Small intestine (tissue), 16 donors: Measurements from ENCODE around the gene HTRA1. TPM values are rescaled to one million over a fixed set of nuclear protein-coding genes. Genes with fewer than 3 reads are reported as not detected.

Experiments used
- DNase-seq, 2 donors: peaks; one replicate each; pipeline versions ENCODE4 v3.0.0 to v3.0.0-alpha.2; 2013
- FAIRE-seq: peaks from 2 replicates; lab custom pipeline; 2012; peaks lifted over from hg19 to GRCh38; lab: Jason Lieb, UNC
- H3K27ac ChIP-seq, 3 donors: one replicate each; pipeline ENCODE4 v1.5.1; 2013; ENCODE audit warnings: low read length in 2 of 3, mild to moderate bottlenecking in 2 of 3, control low read depth in 1 of 3, inconsistent platforms in 1 of 3, low read depth in 1 of 3, moderate library complexity in 1 of 3
- H3K27me3 ChIP-seq, 3 donors: one replicate each; pipeline ENCODE4 v1.6.1; 2013; ENCODE audit warnings: low read length in 3 of 3, inconsistent platforms in 1 of 3; ENCODE audit not compliant: control insufficient read depth in 3 of 3, insufficient read depth in 3 of 3
- H3K36me3 ChIP-seq, 3 donors: one replicate each; pipeline ENCODE4 v1.6.1; 2013; ENCODE audit warnings: low read length in 3 of 3, inconsistent platforms in 1 of 3, low read depth in 1 of 3, mild to moderate bottlenecking in 1 of 3, moderate library complexity in 1 of 3; ENCODE audit not compliant: control insufficient read depth in 3 of 3, insufficient read depth in 2 of 3
- H3K4me1 ChIP-seq, 3 donors: one replicate each; pipeline ENCODE4 v1.6.1; 2013; ENCODE audit warnings: low read length in 2 of 3, inconsistent platforms in 1 of 3, low read depth in 1 of 3, mild to moderate bottlenecking in 1 of 3, moderate library complexity in 1 of 3; ENCODE audit not compliant: control insufficient read depth in 3 of 3, insufficient read depth in 2 of 3
- H3K4me3 ChIP-seq, 3 donors: one replicate each; pipeline ENCODE4 v1.5.1; 2013; ENCODE audit warnings: low read length in 3 of 3, control low read depth in 1 of 3, inconsistent platforms in 1 of 3, low read depth in 1 of 3, mild to moderate bottlenecking in 1 of 3, moderate library complexity in 1 of 3
- H3K9me3 ChIP-seq, 2 donors: one replicate each; pipeline ENCODE4 v1.6.1; 2013; ENCODE audit warnings: low read depth in 1 of 2, low read length in 1 of 2; ENCODE audit not compliant: control insufficient read depth in 2 of 2, insufficient read depth in 1 of 2
- WGBS, 3 donors: extraction: QIAGEN DNeasy Blood & Tissue Kit; methylation state at CpG; one replicate each; pipeline ENCODE4 v1.1.7; 2013; 5-methylcytosine and 5-hydroxymethylcytosine counted together
- long read RNA-seq, 10 donors: transcript quantifications; one replicate each; lab custom pipeline, GENCODE V29; 2026
- polyA plus RNA-seq, 4 donors: library from polyadenylated mRNA; stranded (reverse) in 3 of 4; unstranded in 1 of 4; fragments of 200-250 nt in 3 of 4; fragments of 120-200 nt in 1 of 4; gene quantifications; one replicate each; pipeline versions ENCODE4 v1.2.1 to v1.2.3, GENCODE V29; 2013
- donor health status: healthy with polysubstance abuse.
- donor health status: control.
- donor health status: control.
- donor health status: Bipolar disorder and iron deficiency.
- donor health status: healthy.

Gene HTRA1
- 10 to 100 TPM in 2 of 4 donors, 1 to 10 TPM in 2; 1.6 to 44.7 (median 15.4) TPM for polyA plus RNA-seq
- long read RNA-seq, donor 1, transcript HTRA1-201 (9 exons, 2,120 nt) = major isoform, 19 of 35 reads
- long read RNA-seq, donor 1, partial matches to known transcripts = 16 of 35 reads
- long read RNA-seq, donor 1, other reads (novel, unspliced or antisense) = 0 of 35 reads
- long read RNA-seq, donor 2, transcript HTRA1-201 (9 exons, 2,120 nt) = major isoform, 11 of 14 reads
- long read RNA-seq, donor 2, partial matches to known transcripts = 0 of 14 reads
- long read RNA-seq, donor 2, other reads (novel, unspliced or antisense) = 0 of 14 reads
- long read RNA-seq, donor 3, transcript HTRA1-201 (9 exons, 2,120 nt) = major isoform, 10 of 30 reads
- long read RNA-seq, donor 3, partial matches to known transcripts = 17 of 30 reads
- long read RNA-seq, donor 3, other reads (novel, unspliced or antisense) = 0 of 30 reads
- long read RNA-seq, donor 4 = 0 reads
- long read RNA-seq, donor 5, partial matches to known transcripts = 6 of 6 reads
- long read RNA-seq, donor 5, other reads (novel, unspliced or antisense) = 0 of 6 reads
- long read RNA-seq, donor 6, transcript HTRA1-202 (6 exons, 1,214 nt) = minor isoform, 6 of 15 reads
- long read RNA-seq, donor 6, transcript HTRA1-201 (9 exons, 2,120 nt) = major isoform, 9 of 15 reads
- long read RNA-seq, donor 6, partial matches to known transcripts = 0 of 15 reads
- long read RNA-seq, donor 6, other reads (novel, unspliced or antisense) = 0 of 15 reads
- long read RNA-seq, donor 7 = 0 reads
- long read RNA-seq, donor 8, partial matches to known transcripts = 0 of 4 reads
- long read RNA-seq, donor 8, other reads (novel, unspliced or antisense) = 0 of 4 reads
- long read RNA-seq, donor 9, transcript HTRA1-201 (9 exons, 2,120 nt) = major isoform, 6 of 8 reads
- long read RNA-seq, donor 9, partial matches to known transcripts = 0 of 8 reads
- long read RNA-seq, donor 9, other reads (novel, unspliced or antisense) = 0 of 8 reads
- long read RNA-seq, donor 10, transcript HTRA1-201 (9 exons, 2,120 nt) = major isoform, 24 of 26 reads
- long read RNA-seq, donor 10, partial matches to known transcripts = 0 of 26 reads
- long read RNA-seq, donor 10, other reads (novel, unspliced or antisense) = 0 of 26 reads

GRCh38 chr10:122461367-122461728, at the start of gene HTRA1:
TSS of gene HTRA1 (plus strand) at chr10:122461553. CDS start at chr10:122461653, 100 bp downstream.
- peaks cover 0 to 7% (median 0%) of the 10 kb centered on the region in 3 donors for H3K36me3 ChIP-seq
- FAIRE-seq = no peak
- no peaks in the 10 kb centered on the region for H3K9me3 ChIP-seq
- H3K4me1 ChIP-seq = peaks cover 0 to 2% (median 0%) of the 10 kb centered on the region in 3 donors
- peak in 1 of 2 donors; percentile 19 for DNase-seq
- H3K27me3 ChIP-seq = peaks cover 3 to 37% (median 10%) of the 10 kb centered on the region in 3 donors
- H3K27ac ChIP-seq = peak within 1 kb of the TSS in 2 of 3 donors; percentile 12 to 54
- peak within 1 kb of the TSS; percentile 9 to 58 (median 48) for H3K4me3 ChIP-seq
- 1 to 2% (median 1%) methylated on average over 22 to 56 of the region's 56 CpGs for WGBS, 3 donors

DNA sequence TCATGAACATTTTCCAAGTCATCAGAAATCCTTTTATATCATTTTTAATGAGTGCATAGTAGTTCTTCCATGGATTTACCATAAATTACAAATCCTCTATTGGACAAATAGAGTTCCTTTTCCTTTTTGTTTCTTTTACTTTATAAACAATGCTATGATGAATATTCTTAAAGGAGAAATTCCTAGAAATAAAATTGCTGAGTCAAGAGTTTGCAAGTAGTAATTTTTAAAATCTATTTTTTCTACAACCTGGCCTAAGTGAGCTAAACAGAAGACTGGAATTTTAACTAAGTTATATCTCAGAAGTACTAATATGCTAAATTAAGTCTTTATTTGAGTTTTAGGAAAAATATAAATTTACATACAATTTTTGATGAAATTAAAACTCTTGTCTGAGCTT, 48.0 kb upstream of the HTRA1 start:
- H3K4me1 ChIP-seq = no peaks in the 10 kb centered on the region
- no peaks in the 10 kb centered on the region for H3K27me3 ChIP-seq
- DNase-seq (no peak), FAIRE-seq (peak; percentile 86)
- peaks cover 2 to 15% (median 9%) of the 10 kb centered on the region in 3 donors for H3K36me3 ChIP-seq
- no peak overlapping the region for H3K4me3 ChIP-seq
- no peak overlapping the region for H3K27ac ChIP-seq
- H3K9me3 ChIP-seq = no peaks in the 10 kb centered on the region

GRCh38 chr10:122417667-122418066, 43.7 kb upstream of the HTRA1 start:
- Histone ChIP-seq H3K36me3 (peaks cover 2 to 15% (median 9%) of the 10 kb centered on the region in 3 donors), H3K9me3 (no peaks in the 10 kb centered on the region), H3K4me1 (no peaks in the 10 kb centered on the region), H3K27ac (peak overlapping the region in 1 of 3 donors; percentile 16), H3K27me3 (no peaks in the 10 kb centered on the region), H3K4me3 (no peak overlapping the region)
- DNase-seq (no peak), FAIRE-seq (no peak)
- 90 to 94% (median 92%) methylated on average over 2 of the region's 2 CpGs for whole genome bisulfite sequencing, 3 donors

DNA sequence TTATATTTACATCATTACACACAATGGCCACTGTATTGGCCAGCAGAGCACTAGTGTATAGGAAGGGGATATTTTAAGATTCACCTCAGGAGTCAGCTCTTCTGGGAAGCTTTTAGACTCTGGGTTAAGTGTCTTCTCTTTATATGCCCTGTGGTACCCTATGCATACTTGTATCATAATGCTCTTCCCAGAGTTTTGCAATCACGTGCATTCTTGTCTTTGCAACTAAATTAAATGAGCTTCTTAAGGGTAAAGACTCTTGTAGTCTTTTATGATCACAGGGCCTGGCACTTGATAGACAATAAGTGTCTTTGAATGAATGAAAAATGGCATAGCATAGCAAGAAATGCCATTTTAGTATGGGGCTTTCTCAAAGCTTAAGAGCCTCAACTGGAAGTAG, 42.3 kb upstream of the HTRA1 start:
- Histone ChIP-seq H3K9me3 (no peaks in the 10 kb centered on the region), H3K4me3 (no peak overlapping the region), H3K27ac (no peak overlapping the region), H3K36me3 (peaks cover 2 to 15% (median 9%) of the 10 kb centered on the region in 3 donors), H3K4me1 (no peaks in the 10 kb centered on the region), H3K27me3 (no peaks in the 10 kb centered on the region)
- WGBS, 3 donors = 79 to 85% (median 79%) methylated on average over 1 of the region's 1 CpG
- no peak for DNase-seq
- FAIRE-seq = no peak

DNA sequence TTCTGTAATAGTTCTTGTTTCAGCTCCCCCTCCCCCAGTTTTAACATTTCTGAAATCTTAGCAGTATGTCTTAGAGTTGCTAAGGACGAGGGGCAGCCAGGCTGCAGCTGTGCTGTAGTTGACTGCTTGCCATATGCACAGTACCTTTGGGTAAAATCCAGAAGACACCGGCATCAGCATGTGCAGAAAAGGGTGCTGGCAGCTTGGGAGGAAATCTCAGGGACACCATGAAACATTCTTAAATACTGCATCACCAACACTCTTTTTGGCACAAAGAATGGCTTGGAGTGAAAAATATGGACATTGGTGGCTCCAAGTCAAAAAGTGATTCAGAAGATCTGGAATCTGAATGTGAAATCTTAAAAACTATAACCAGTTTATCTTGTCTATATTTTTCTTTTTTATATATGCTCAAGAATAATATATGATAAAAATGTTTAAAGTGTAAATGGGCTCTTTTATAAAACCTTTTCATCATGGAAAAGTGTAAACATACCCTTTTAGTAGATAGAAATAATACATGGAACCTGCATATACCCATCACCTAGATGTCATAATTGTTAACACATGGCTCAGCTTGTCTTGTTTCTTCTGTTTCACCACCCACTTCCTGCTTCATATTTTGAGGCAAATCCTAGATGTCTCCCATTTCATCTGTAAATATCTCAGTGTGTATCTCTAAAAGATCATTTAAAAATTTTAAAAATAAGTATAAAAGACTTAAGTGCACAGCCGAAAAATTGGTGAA, 41.3 kb upstream of the HTRA1 start:
- FAIRE-seq (no peak), DNase-seq (no peak)
- Histone ChIP-seq H3K4me3 (no peak overlapping the region), H3K9me3 (no peaks in the 10 kb centered on the region), H3K4me1 (no peaks in the 10 kb centered on the region), H3K27ac (no peak overlapping the region), H3K27me3 (no peaks in the 10 kb centered on the region), H3K36me3 (peaks cover 2 to 15% (median 9%) of the 10 kb centered on the region in 3 donors)
- WGBS, 3 donors = 71 to 89% (median 88%) methylated on average over 3 of the region's 3 CpGs

GRCh38 chr10:122420624-122421007, 40.7 kb upstream of the HTRA1 start:
- FAIRE-seq (no peak), DNase-seq (no peak)
- Histone ChIP-seq H3K27ac (peak overlapping the region in 1 of 3 donors; percentile 54), H3K9me3 (no peaks in the 10 kb centered on the region), H3K36me3 (peaks cover 2 to 19% (median 9%) of the 10 kb centered on the region in 3 donors), H3K27me3 (no peaks in the 10 kb centered on the region), H3K4me1 (no peaks in the 10 kb centered on the region), H3K4me3 (no peak overlapping the region)
- WGBS, 3 donors = 89 to 98% (median 93%) methylated on average over 3 of the region's 3 CpGs

DNA sequence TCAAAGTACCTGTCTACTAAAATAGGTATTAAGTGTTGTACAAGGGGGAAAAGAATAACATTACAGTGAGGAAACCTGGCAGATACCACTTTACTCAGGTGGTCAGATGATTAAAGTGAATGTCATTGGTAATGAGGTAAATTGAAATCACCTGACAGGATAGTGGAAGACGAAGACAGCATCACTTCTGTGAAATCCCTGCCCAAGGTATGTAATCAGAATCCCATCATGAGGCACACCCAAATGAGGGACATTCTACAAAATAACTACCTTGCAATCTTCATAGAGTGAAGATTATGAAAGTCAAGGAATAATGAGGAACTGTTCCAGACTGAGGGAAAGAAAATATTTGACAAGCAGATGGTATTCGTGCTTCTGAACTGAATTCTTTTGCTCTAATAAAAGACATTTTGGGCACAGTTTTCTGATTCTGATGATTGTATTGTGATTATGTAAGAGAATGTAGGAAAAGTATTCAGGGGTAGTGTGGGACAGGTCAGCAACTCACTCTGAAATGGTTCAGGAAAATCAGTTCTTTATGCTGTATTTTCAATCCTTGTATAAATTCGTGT, 40.2 kb upstream of the HTRA1 start:
- DNase-seq (no peak), FAIRE-seq (no peak)
- Histone ChIP-seq H3K36me3 (peaks cover 2 to 17% (median 4%) of the 10 kb centered on the region in 3 donors), H3K27ac (no peak overlapping the region), H3K27me3 (no peaks in the 10 kb centered on the region), H3K4me1 (no peaks in the 10 kb centered on the region), H3K4me3 (no peak overlapping the region), H3K9me3 (no peaks in the 10 kb centered on the region)
- WGBS, 3 donors = 77 to 82% (median 80%) methylated on average over 3 of the region's 3 CpGs
